ENCODE results near the gene INTS6.

The INTS6 gene

GRCh38 chr13:51440381-51440780, 12.5 kb downstream of the INTS6 start (continued):
- no peak for TF ChIP-seq ZFP30 (CRISPR knock-in tag; IDR thresholded peaks at IDR 0.05)

GRCh38 chr13:51437550-51438127, 15.2 kb downstream of the INTS6 start:
- no peak for ATAC-seq
- TF ChIP-seq, protein P1, sequence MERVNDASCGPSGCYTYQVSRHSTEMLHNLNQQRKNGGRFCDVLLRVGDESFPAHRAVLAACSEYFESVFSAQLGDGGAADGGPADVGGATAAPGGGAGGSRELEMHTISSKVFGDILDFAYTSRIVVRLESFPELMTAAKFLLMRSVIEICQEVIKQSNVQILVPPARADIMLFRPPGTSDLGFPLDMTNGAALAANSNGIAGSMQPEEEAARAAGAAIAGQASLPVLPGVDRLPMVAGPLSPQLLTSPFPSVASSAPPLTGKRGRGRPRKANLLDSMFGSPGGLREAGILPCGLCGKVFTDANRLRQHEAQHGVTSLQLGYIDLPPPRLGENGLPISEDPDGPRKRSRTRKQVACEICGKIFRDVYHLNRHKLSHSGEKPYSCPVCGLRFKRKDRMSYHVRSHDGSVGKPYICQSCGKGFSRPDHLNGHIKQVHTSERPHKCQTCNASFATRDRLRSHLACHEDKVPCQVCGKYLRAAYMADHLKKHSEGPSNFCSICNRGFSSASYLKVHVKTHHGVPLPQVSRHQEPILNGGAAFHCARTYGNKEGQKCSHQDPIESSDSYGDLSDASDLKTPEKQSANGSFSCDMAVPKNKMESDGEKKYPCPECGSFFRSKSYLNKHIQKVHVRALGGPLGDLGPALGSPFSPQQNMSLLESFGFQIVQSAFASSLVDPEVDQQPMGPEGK (CRISPR knock-in tag; IDR thresholded peaks at IDR 0.05; ENCODE audit: borderline replicate concordance): no peak
- no peak for TF ChIP-seq BACH2 (CRISPR knock-in tag; IDR thresholded peaks at IDR 0.05; ENCODE audit: borderline replicate concordance)
- TF ChIP-seq ARNTL (CRISPR knock-in tag; IDR thresholded peaks at IDR 0.05; ENCODE audit: borderline replicate concordance, low read depth): no peak
- TF ChIP-seq CSDC2 (CRISPR knock-in tag; IDR thresholded peaks at IDR 0.05): no peak
- TF ChIP-seq RARB (CRISPR knock-in tag; IDR thresholded peaks at IDR 0.05): no peak
- TF ChIP-seq GLIS3 (CRISPR knock-in tag; IDR thresholded peaks at IDR 0.05): no peak
- TF ChIP-seq OSR1 (CRISPR knock-in tag; IDR thresholded peaks at IDR 0.05): no peak
- no peak for TF ChIP-seq ISL1 (CRISPR knock-in tag; IDR thresholded peaks at IDR 0.05)
- TF ChIP-seq, protein P2, sequence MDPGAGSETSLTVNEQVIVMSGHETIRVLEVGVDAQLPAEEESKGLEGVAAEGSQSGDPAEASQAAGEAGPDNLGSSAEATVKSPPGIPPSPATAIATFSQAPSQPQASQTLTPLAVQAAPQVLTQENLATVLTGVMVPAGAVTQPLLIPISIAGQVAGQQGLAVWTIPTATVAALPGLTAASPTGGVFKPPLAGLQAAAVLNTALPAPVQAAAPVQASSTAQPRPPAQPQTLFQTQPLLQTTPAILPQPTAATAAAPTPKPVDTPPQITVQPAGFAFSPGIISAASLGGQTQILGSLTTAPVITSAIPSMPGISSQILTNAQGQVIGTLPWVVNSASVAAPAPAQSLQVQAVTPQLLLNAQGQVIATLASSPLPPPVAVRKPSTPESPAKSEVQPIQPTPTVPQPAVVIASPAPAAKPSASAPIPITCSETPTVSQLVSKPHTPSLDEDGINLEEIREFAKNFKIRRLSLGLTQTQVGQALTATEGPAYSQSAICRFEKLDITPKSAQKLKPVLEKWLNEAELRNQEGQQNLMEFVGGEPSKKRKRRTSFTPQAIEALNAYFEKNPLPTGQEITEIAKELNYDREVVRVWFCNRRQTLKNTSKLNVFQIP (CRISPR knock-in tag; IDR thresholded peaks at IDR 0.05; ENCODE audit: borderline replicate concordance, low read depth): no peak
- TF ChIP-seq ZFP3 (CRISPR knock-in tag; IDR thresholded peaks at IDR 0.05): no peak
- no peak for TF ChIP-seq ZC3H10 (CRISPR knock-in tag; IDR thresholded peaks at IDR 0.05)
- no peak for TF ChIP-seq ZFP30 (CRISPR knock-in tag; IDR thresholded peaks at IDR 0.05)
- no peak for TF ChIP-seq TOX (CRISPR knock-in tag; IDR thresholded peaks at IDR 0.05; ENCODE audit: borderline replicate concordance)
- no peak for TF ChIP-seq CSRNP3 (CRISPR knock-in tag; IDR thresholded peaks at IDR 0.05)

DNA sequence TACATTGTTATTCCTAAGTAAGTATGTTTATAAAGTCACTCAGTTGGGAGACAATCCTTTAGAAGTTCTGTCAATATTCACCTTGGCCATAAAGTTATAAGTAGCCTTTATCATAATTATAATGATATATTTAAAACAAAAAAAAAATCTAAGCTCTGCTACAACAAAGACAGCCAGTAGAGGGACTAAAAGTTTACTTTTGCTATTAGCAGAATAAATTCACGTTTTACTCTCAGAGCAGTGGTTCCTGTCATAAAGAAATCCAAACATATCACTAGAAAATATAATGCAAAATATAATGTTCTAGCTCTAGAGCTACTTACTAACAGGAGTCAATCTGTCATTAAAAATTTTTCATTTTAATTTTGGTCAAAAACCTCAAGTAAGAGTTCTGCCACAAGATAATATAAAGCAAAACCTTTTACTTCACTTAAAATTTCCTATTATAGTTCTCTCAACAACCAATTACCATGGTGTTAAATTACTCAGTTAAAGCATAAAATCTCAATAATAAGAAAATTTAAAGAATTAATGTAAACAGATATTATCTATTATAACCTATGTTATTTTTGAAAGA, 17.7 kb downstream of the INTS6 start:
- TF ChIP-seq ZNF8 (CRISPR knock-in tag; IDR thresholded peaks at IDR 0.05): no peak
- TF ChIP-seq, protein P1 (CRISPR knock-in tag; IDR thresholded peaks at IDR 0.05; ENCODE audit: borderline replicate concordance): no peak
- no peak for TF ChIP-seq ZFP30 (CRISPR knock-in tag; IDR thresholded peaks at IDR 0.05)
- TF ChIP-seq ESRRG (CRISPR knock-in tag; IDR thresholded peaks at IDR 0.05): no peak
- no peak for TF ChIP-seq ZNF70 (CRISPR knock-in tag; IDR thresholded peaks at IDR 0.05)
- TF ChIP-seq TCF4 (CRISPR knock-in tag; IDR thresholded peaks at IDR 0.05; ENCODE audit: borderline replicate concordance): no peak
- TF ChIP-seq, protein P3, sequence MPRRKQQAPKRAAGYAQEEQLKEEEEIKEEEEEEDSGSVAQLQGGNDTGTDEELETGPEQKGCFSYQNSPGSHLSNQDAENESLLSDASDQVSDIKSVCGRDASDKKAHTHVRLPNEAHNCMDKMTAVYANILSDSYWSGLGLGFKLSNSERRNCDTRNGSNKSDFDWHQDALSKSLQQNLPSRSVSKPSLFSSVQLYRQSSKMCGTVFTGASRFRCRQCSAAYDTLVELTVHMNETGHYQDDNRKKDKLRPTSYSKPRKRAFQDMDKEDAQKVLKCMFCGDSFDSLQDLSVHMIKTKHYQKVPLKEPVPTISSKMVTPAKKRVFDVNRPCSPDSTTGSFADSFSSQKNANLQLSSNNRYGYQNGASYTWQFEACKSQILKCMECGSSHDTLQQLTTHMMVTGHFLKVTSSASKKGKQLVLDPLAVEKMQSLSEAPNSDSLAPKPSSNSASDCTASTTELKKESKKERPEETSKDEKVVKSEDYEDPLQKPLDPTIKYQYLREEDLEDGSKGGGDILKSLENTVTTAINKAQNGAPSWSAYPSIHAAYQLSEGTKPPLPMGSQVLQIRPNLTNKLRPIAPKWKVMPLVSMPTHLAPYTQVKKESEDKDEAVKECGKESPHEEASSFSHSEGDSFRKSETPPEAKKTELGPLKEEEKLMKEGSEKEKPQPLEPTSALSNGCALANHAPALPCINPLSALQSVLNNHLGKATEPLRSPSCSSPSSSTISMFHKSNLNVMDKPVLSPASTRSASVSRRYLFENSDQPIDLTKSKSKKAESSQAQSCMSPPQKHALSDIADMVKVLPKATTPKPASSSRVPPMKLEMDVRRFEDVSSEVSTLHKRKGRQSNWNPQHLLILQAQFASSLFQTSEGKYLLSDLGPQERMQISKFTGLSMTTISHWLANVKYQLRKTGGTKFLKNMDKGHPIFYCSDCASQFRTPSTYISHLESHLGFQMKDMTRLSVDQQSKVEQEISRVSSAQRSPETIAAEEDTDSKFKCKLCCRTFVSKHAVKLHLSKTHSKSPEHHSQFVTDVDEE (CRISPR knock-in tag; IDR thresholded peaks at IDR 0.05): no peak
- TF ChIP-seq TOX (CRISPR knock-in tag; IDR thresholded peaks at IDR 0.05; ENCODE audit: borderline replicate concordance): no peak
- no peak for TF ChIP-seq ISL1 (CRISPR knock-in tag; IDR thresholded peaks at IDR 0.05)
- TF ChIP-seq SNAI2 (CRISPR knock-in tag; IDR thresholded peaks at IDR 0.05): no peak
- TF ChIP-seq OSR1 (CRISPR knock-in tag; IDR thresholded peaks at IDR 0.05): no peak
- TF ChIP-seq CSDC2 (CRISPR knock-in tag; IDR thresholded peaks at IDR 0.05): no peak
- TF ChIP-seq, protein P2 (CRISPR knock-in tag; IDR thresholded peaks at IDR 0.05; ENCODE audit: borderline replicate concordance, low read depth): no peak
- no peak for TF ChIP-seq ARNTL (CRISPR knock-in tag; IDR thresholded peaks at IDR 0.05; ENCODE audit: borderline replicate concordance, low read depth)
- TF ChIP-seq BACH2 (CRISPR knock-in tag; IDR thresholded peaks at IDR 0.05; ENCODE audit: borderline replicate concordance): no peak
- TF ChIP-seq CREB5 (CRISPR knock-in tag; IDR thresholded peaks at IDR 0.05; ENCODE audit: low read depth): no peak
- no peak for TF ChIP-seq PPARA (CRISPR knock-in tag; IDR thresholded peaks at IDR 0.05; ENCODE audit: borderline replicate concordance)
- no peak for TF ChIP-seq ZNF565 (CRISPR knock-in tag; conservative IDR thresholded peaks at IDR 0.05; ENCODE audit: low read depth)
- no peak for TF ChIP-seq ZC3H10 (CRISPR knock-in tag; IDR thresholded peaks at IDR 0.05)
- ATAC-seq: peak; percentile 49; the same call in 1 of the 3 replicates
